HG03342 (cell line): ENCODE results near the gene BTBD2.

ENCODE experiments used
- ATAC-seq: cut with Tn5 transposase; IDR thresholded peaks from one replicate; pipeline ENCODE4 v1.9.1; 2021; ENCODE audit warnings: mild to moderate bottlenecking, moderate library complexity; ENCODE audit not compliant: unreplicated experiment

BTBD2 gene

GRCh38 chr19:1968279-1969175 lies 47.0 kb downstream of the BTBD2 start:
- ATAC-seq = no peak

DNA sequence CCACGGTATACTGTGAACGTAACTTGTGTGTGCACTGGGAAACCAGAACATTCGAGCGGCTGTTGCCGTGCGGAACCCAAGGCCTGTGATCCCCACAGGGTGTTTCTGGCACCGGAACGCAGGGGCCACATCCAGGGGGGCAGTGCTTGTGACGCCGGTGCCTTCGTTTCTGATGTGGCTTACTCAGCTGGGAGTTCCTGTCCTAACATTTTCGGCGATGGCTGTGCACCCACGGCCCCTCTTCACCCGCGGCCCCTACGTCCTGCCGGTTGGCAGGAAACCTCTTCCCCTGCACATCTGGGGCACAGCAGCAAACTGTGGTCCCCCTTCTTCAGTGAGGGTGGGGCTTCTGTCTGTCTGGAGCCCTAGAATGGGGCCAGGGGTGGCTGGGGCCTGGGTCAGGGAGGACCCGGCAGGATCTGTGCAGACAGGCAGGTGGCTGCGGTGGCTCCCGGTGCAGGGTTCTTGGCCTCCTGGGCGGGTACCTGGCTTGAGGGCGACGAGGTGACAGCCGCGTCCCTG lies 48.4 kb downstream of the BTBD2 start:
- no peak for ATAC-seq

DNA sequence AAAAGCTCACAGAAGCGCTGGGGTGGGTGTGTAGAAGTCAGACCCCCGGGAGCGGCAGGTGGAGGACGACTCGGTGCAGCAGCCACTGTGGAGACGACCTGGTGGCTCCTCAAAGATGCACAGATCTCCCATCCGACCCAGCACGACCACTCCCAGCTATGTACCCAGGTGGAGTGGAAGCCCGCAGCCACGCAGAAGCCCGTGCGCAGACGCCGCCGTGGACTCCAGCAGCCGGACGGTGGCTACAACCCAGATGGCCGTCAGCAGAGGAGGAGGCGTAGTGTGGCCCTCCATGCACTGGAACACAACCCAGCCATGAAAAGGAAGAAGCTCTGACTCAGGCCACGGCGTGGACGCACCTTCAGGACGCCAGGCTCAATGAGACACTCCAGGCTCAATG lies 52.8 kb downstream of the BTBD2 start:
- no peak for ATAC-seq

DNA sequence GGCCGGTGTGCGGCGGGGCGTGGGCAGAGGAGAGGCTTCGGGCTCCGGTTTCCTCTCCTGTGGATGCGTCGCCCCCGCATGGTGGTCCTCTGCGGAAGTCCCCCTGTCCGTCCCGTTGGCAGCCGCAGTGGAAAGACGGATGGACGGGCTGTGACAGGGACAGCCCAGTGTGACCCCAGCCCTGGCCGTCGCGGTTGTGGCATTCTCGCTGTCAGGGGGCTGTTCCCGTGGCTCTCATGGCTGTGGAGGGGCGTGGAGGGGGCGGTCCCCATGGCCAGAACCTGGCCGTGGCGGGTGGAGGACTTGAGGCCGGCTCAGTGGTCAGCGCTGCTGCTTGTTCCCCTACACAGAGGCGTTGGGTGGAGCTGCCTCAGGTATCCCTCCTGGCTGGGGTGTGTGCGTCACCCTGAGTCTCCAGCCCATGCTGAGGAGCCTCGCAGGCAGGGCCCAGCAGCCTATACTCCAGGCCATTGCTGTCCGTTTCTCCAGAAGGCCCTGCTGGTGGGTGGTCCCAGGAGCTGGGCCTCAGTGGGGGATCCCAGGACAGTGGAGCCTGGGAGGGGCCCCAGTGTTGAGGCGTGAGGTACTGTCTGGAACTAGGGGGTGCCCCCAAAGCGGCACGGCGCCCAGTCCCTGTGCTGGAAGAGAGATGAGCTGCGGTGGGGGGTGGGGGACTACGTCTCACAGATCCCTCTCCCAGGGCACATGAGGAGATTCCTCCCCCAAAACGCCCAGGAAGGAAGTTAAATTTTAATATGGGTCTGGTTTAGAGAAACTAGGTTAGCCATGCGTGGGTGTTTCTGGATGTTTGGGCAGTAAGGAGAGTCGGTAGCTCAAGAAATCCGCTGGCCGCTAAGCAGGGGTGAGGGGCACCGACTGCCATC lies 54.3 kb downstream of the BTBD2 start:
- no peak for ATAC-seq

DNA sequence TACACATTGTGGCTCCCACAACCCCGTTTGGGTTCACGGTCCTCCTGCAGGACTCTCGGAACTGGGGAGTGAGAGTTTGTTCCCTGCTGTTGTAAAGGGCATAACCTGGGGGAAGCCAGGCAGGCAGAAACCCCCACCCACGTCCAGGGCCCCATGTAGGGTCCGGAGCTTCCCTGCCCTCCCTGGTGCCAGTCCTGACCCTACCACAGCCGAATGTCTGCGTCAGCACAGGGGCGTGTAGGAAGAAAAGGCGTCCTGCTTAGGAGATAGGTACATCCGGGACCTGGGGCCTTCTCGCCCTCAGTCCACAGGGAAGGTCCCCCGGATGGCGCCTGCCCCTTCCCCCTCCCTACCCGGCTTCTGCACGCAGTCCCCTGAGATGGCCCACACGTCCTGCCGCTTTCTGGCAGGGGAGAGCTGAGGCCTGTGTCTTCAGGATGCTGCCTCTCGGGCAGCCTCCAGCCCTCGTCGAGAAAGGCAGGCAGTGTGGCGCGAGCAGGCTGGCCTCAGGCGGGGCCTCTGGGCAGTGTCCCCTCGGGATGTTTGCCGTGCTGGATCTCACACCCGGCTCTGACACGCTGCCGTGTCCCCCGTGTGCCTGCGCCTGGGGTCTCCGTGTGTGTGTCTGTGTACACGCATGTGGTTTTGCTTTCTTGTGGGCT lies 55.5 kb downstream of the BTBD2 start:
- no peak for ATAC-seq

DNA sequence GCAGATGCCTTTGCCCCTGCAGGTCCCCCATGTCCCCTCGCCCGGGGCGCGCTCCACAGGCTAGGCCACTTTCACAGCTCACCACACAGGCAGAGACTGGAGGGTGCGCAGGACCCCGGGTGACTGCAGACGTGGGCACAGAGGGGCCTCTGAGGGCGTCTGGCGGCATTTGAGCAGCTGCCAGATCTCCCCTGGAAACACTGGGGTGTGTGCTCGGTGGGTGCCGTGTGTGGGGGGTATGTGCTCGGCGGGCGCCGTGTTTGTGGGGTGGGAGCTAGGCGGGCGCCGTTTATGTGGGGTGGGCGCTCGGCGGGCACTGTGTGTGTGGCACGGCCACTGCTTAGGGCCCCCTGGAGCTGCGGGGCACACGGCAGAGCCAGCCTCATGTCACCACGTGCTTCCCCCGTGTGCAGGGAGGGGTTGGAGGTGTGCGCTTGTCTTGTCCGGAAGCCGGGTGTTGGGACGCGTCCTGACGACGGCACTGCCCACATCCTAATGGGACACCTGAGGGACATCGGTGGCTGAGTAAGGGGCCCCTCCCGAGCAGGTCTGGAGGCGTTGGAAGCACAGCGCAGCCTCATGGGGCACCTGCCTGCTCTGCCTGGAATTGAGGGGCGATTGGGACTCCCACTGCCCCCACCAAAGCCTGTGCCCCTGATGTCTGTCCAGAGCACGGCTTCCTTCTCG lies 57.8 kb downstream of the BTBD2 start:
- ATAC-seq = no peak

- no peak for ATAC-seq
Observed at GRCh38 chr19:1956868-1957492, 58.5 kb downstream of the BTBD2 start.

DNA sequence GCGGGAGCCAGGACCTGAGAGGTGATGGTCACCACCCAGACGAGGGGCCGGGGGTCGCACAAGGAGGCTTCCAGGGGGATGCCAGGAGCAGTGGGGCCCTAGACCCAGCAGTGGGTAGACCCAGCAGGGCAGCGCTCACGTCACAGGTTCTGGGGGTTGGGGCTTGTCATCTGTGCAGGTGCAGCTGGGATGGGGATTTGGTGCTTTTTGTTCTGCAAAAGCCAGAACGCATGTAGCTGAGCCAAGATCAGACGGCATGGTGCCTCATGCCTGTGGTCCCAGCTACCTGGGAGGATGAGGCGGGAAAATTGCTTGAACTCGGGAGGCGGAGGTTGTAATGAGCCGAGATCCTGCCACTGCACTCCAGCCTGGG lies 59.4 kb downstream of the BTBD2 start:
- ATAC-seq = no peak

DNA sequence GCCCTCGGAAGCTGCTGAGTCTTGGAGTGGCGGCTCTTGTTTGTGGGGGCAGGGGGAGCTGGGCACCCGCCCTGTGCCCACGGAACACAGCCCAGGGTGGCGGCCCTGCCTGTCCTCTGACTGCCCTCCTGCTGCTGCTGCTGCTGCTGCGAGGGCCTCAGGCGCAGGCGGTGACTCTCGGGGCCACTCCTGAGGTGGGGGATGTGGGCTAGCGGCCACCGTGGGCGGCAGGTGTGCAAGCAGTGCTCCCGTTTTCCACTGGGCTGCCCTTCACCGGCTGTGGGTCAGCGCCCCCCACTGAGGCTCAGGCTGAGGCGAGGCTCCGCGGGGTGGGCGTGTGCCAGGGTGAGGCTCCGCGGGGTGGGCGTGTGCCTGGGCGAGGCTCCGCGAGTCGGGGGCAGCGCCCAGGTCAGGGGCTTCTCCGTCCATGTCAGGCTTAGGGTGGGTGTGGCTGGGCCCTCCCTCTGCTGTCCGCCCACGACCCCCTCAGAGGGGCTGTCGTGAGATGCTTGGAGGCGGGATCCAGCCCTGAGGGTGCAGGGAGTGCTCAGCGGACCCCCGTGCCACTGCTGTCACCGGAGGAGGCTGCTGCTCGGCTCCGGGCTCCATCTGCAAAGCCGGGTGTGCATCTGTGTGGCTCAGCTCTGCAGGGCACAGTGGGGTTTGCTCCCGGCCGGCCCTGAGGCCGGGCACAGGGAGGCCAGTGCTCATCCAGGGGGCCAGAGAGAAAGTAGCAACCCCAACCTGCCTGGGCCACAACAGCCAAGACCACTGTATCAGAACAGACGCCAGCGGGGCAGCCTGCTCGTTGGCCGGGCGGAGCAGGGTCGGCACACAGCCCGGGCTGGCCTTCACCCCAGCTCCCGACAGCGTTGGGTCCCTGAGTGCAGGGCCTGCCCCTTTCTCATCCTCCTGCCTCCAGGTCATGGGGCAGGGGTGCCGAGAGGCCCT lies 60.1 kb downstream of the BTBD2 start:
- ATAC-seq = no peak

- no peak for ATAC-seq
Observed at GRCh38 chr19:1954532-1954933, 61.0 kb downstream of the BTBD2 start.

- ATAC-seq = no peak
Observed at GRCh38 chr19:1953441-1954094, 61.9 kb downstream of the BTBD2 start.

DNA sequence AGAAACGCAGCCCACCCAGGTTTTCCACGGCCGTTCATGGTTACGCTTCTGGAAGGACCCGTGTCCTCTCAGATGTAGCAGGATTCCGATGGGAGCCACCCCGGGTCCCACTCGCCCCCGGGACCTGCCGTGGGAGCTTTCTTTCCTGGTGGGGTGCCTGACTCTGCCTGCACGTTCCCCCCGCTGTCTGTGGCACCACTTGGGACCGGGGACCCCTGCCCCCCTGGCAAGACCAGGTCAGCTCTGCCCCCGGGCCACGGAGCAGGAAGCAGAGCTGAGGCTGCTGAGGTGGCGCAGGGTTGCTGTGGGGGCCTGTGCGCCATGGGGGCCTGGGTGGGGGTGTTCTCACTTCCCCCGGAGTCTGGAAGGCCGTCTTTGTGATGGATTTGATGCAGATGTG lies 62.5 kb downstream of the BTBD2 start:
- no peak for ATAC-seq

DNA sequence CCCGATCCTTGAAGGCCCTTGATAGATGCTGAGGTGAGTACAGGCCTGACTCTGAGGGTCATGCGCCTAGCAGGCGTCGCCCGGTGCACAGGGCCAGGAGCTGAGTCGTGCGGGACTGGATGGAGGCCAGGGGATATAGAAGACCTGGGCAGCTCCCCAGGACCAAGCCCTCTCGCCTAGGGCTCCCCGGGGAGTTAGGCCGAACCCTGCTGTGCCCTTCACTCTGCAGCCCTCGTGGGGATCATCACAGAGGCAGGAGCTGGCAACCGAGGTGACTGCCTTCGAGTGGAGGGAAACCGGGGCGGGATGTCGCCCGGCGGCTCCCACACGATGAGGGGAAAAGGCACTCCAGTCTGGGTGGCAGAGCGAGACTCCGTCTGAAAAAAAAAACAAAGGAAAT lies 62.9 kb downstream of the BTBD2 start:
- no peak for ATAC-seq

- ATAC-seq = no peak
Observed at GRCh38 chr19:1950640-1951039, 64.9 kb downstream of the BTBD2 start.

GRCh38 chr19:1949304-1950101 lies 66.0 kb downstream of the BTBD2 start:
- ATAC-seq = no peak

DNA sequence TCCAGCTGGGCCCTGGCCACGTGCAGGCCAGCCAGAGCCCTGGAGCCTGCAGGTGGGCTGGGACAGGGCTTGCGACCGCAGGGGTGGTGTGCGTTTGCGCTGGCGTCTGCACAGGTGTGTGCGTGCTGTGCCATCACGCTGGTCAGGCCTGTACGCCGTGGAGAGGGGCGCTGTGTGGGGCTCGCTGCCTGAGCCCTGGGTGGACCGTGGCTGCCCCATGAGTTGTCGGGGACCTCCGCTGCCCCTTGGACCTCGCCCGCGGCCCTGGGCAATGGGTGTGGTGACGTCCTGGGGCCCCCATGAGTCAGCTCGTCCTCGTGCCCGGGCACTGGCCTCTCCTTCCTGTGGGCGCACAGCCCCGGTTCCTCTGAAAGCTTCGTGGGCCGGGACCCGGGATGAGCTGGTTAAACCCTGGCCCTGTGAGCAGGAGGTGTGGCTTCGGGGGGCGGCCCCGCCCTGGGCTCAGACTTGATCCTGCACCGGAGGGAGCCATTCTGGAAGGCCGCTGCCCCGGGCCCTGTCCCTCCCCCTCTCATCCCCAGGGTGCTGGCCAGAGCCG lies 67.8 kb downstream of the BTBD2 start:
- no peak for ATAC-seq

DNA sequence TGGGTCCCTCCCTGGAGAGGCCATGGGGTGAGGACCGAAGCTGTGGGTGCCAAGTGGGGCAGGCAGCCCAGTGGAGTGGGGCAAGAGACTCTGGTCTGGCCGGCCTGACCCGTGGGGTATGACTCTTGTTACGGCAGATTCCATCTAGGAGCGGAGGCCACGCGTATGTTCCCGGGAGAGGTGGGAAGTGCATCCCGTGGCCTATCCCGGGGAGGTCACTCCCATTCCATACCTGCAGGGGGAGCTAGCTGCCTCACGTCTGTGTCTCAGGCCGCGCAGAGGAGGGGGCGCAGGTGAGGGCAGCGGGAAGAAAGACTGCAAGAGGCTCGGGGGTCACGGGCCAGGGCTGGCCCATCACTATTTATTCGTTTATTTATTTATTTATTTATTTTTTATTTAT lies 69.6 kb downstream of the BTBD2 start:
- no peak for ATAC-seq
